Epidermal melanocyte (primary cell): ENCODE measurements around the gene ASTN1.
"Not testable (repeated sequence)": the region's sequence is repeated elsewhere in the genome, so short reads cannot be mapped to it uniquely, and the experiment has no call there.

ENCODE experiments used
- DNase-seq: peaks from one replicate; pipeline ENCODE4 v3.0.0; 2011; ENCODE audit warnings: low spot score; ENCODE audit not compliant: insufficient read length

ASTN1 gene

GRCh38 chr1:177106614-177107365, 57.7 kb downstream of the ASTN1 start:
- no peak for DNase-seq

- DNase-seq = no peak
Measured at GRCh38 chr1:177106196-177106595, 58.3 kb downstream of the ASTN1 start.

- DNase-seq = no peak
Measured at GRCh38 chr1:177103005-177103852, 61.3 kb downstream of the ASTN1 start.

GRCh38 chr1:177092001-177092400, 72.5 kb downstream of the ASTN1 start:
- no peak for DNase-seq

- DNase-seq = no peak
Measured at GRCh38 chr1:177091040-177091439, 73.5 kb downstream of the ASTN1 start.

- no peak for DNase-seq
Measured at GRCh38 chr1:177088966-177089365, 75.5 kb downstream of the ASTN1 start.

GRCh38 chr1:177082855-177083693, 81.4 kb downstream of the ASTN1 start:
- no peak for DNase-seq

- no peak for DNase-seq
Measured at GRCh38 chr1:177080564-177080963, 83.9 kb downstream of the ASTN1 start.

GRCh38 chr1:177077734-177078499, 86.6 kb downstream of the ASTN1 start:
- DNase-seq = no peak

- no peak for DNase-seq
Measured at GRCh38 chr1:177077006-177077405, 87.5 kb downstream of the ASTN1 start.

GRCh38 chr1:177074811-177075210, 89.7 kb downstream of the ASTN1 start:
- not testable (repeated sequence) for DNase-seq

- no peak for DNase-seq
Measured at GRCh38 chr1:177069490-177069889, 95.0 kb downstream of the ASTN1 start.

GRCh38 chr1:177067752-177068410, 96.6 kb downstream of the ASTN1 start:
- DNase-seq = no peak

GRCh38 chr1:177065430-177065829, 99.1 kb downstream of the ASTN1 start:
- no peak for DNase-seq

GRCh38 chr1:177063648-177064047, 100.9 kb downstream of the ASTN1 start:
- no peak for DNase-seq

GRCh38 chr1:177054542-177054941, 110.0 kb downstream of the ASTN1 start:
- DNase-seq = no peak

- DNase-seq = no peak
Measured at GRCh38 chr1:177053648-177054047, 110.9 kb downstream of the ASTN1 start.

- no peak for DNase-seq
Measured at GRCh38 chr1:177048314-177049069, 116.0 kb downstream of the ASTN1 start.

- DNase-seq = no peak
Measured at GRCh38 chr1:177045151-177045550, 119.4 kb downstream of the ASTN1 start.

- no peak for DNase-seq
Measured at GRCh38 chr1:177044390-177044789, 120.1 kb downstream of the ASTN1 start.
